Heart left ventricle (tissue), 16 donors: ENCODE data around the gene CACNA1C. TPM values are rescaled to one million over a fixed set of nuclear protein-coding genes. Genes with fewer than 3 reads are reported as not detected.

Experiments used
- ATAC-seq, 4 donors: fragments of 200-7000 bp; cut with Tn5 transposase; one replicate each; pipeline ENCODE4 v1.9.1; 2020 to 2022; ENCODE audit warnings: moderate library complexity in 4 of 4, mild to moderate bottlenecking in 3 of 4, moderate number of reproducible peaks in 1 of 4
- DNase-seq, 5 donors: peaks; one replicate each; pipeline ENCODE4 v3.0.0-alpha.2; 2020
- H3K27ac ChIP-seq, 12 donors: fragments of 200-600 bp; sonication (generic) in 4 of 12; one replicate each; pipeline versions ENCODE4 v1.5.0 to v1.8.0; 2016 to 2022; ENCODE audit warnings: mild to moderate bottlenecking in 2 of 12
- H3K27me3 ChIP-seq, 9 donors: fragments of 200-600 bp; sonication (generic) in 2 of 9; one replicate each; pipeline versions ENCODE4 v1.5.1 to v1.8.0; 2016 to 2022; ENCODE audit warnings: mild to moderate bottlenecking in 3 of 9
- H3K36me3 ChIP-seq, 9 donors: fragments of 200-600 bp; sonication (generic) in 2 of 9; one replicate each; pipeline versions ENCODE4 v1.5.0 to v1.8.0; 2018 to 2022; ENCODE audit warnings: mild to moderate bottlenecking in 2 of 9
- H3K4me1 ChIP-seq, 12 donors: fragments of 200-600 bp; sonication (generic) in 4 of 12; one replicate each; pipeline versions ENCODE4 v1.5.0 to v1.8.0; 2016 to 2022; ENCODE audit warnings: mild to moderate bottlenecking in 3 of 12
- H3K4me3 ChIP-seq, 12 donors: fragments of 200-600 bp; sonication (generic) in 4 of 12; one replicate each; pipeline versions ENCODE4 v1.5.0 to v1.8.0; 2017 to 2022; ENCODE audit warnings: mild to moderate bottlenecking in 9 of 12, moderate library complexity in 4 of 12
- H3K9me3 ChIP-seq, 12 donors: fragments of 200-600 bp; sonication (generic) in 4 of 12; one replicate each; pipeline versions ENCODE4 v1.5.0 to v1.8.0; 2016 to 2022; ENCODE audit warnings: mild to moderate bottlenecking in 1 of 12
- POLR2A ChIP-seq, 2 donors: fragments of 450-650 bp; IDR thresholded peaks; one replicate each; pipeline ENCODE4 v1.6.1; 2017; ENCODE audit warnings: antibody characterized with exemption in 2 of 2, mild to moderate bottlenecking in 2 of 2, moderate library complexity in 2 of 2
- WGBS, 4 donors: extraction: QIAGEN DNeasy Blood & Tissue Kit in 2 of 4; methylation state at CpG; one replicate each; pipeline versions ENCODE4 v1.1.5 to v1.1.7; 2013 to 2018; 5-methylcytosine and 5-hydroxymethylcytosine counted together
- intact Hi-C, 10 donors: fragments of 100-400 bp; cut with DNase I; formaldehyde crosslinking; loops; one replicate each; pipeline versions ENCODE4 v1.11.1 to v1.14.2; 2022
- polyA plus RNA-seq, 2 donors: library from polyadenylated mRNA; stranded (reverse); fragments of 200-250 nt; gene quantifications; one replicate each; pipeline ENCODE4 v1.2.3, GENCODE V29; 2013
- total RNA-seq, 9 donors: library from RNA; depleted of rRNA in 2 of 9; stranded (reverse); fragments of >200 nt in 2 of 9; fragmentation: NEBNext Ultra II Directional in 3 of 9; extraction: Animal tissue kit (Norgen Biotek cat#: 25700) in 3 of 9; gene quantifications; one replicate each; pipeline versions ENCODE4 v1.1.0 to v1.2.4, GENCODE V29; 2016 to 2023
- TF ChIP-seq, protein P1 (sequence below), 12 donors: fragments of 200-600 bp; sonication (generic) in 4 of 12; IDR thresholded peaks; one replicate each; pipeline versions ENCODE4 v1.5.0 to v1.8.0; 2018 to 2022; ENCODE audit warnings: antibody characterized with exemption in 12 of 12, mild to moderate bottlenecking in 5 of 12
- donor health status: ischemic (EF 13 %, LVEDD 7.1; RV severe dilation, severe dysfunction).
- donor health status: healthy with polysubstance abuse.
- donor health status: DM: no; HTN: yes; CAD: no.
- donor health status: DM: no; HTN: no; CAD: no.
- donor health status: ischemic (EF 25% LVEDD 6.9; RV normal size, moderate dysfunction).
- donor health status: ischemic (EF 25% LVEDD 5.7; RV mildly dilated, moderate dysfunction).
- donor health status: healthy.
- donor health status: DM: yes; HTN: yes; CAD: no.
- donor health status: ischemic (EF 35%, LVEDD 5.7; RV mildly dilated, moderate dysfunction).
- donor health status: nonischemic (EF 11% LVEDD 7.7; RV severe dilation, severe dysfunction).
- donor health status: DM: yes; HTN: yes; CAD: no.
- donor health status: PGD.
- donor health status: ischemic (EF 29% LVEDD 5.4; RV normal size, mild dysfunction).
- donor health status: nonischemic (EF 23%, LVEDD 6.1; RV moderate dilation, normal function).

Gene CACNA1C
- total and polyA plus RNA-seq, 11 donors: 41.9 to 196 (median 164) TPM

DNA sequence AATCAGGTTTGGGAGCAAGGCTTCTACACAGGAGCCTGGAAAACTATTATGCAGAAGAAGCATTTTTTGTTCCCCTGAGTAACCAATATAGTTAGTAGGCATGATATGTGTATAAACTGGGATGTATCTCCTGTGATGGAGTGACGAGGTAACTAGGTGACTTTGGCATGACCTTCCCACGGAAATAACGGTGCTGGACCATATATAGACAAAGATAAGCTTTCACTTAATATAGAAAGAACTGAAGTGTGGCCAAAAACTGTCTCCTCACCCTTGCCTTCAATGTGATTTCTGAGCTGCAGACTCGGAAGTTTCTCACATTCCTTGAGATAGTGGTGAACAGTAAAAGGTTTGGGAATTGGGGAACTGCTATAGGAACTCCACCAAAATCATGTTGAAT lies 185.3 kb downstream of the CACNA1C start:
- TF ChIP-seq POLR2A (IDR thresholded peaks at IDR 0.05): no peak
- TF ChIP-seq, protein P1, sequence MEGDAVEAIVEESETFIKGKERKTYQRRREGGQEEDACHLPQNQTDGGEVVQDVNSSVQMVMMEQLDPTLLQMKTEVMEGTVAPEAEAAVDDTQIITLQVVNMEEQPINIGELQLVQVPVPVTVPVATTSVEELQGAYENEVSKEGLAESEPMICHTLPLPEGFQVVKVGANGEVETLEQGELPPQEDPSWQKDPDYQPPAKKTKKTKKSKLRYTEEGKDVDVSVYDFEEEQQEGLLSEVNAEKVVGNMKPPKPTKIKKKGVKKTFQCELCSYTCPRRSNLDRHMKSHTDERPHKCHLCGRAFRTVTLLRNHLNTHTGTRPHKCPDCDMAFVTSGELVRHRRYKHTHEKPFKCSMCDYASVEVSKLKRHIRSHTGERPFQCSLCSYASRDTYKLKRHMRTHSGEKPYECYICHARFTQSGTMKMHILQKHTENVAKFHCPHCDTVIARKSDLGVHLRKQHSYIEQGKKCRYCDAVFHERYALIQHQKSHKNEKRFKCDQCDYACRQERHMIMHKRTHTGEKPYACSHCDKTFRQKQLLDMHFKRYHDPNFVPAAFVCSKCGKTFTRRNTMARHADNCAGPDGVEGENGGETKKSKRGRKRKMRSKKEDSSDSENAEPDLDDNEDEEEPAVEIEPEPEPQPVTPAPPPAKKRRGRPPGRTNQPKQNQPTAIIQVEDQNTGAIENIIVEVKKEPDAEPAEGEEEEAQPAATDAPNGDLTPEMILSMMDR (IDR thresholded peaks at IDR 0.05): no peak
- intact Hi-C loops: loop anchor here in 2 of 10 donors (5.0 kb wide), 3 partner anchors 71 to 161 kb away; no protein-coding TSS in a partner anchor
- H3K4me1 ChIP-seq: peaks cover 12 to 94% (median 57%) of the 10 kb centered on the region in 12 donors
- DNase-seq: no peak
- 34 to 53% (median 37%) methylated on average over 4 of the region's 4 CpGs for WGBS, 4 donors
- peak overlapping the region; percentile 78 to 92 (median 86) for H3K27ac ChIP-seq
- ATAC-seq: peak; percentile 33 to 55 (median 45)
- no peak overlapping the region for H3K4me3 ChIP-seq
- no peaks in the 10 kb centered on the region for H3K27me3 ChIP-seq
- H3K36me3 ChIP-seq: no peaks in the 10 kb centered on the region
- no peaks in the 10 kb centered on the region for H3K9me3 ChIP-seq

GRCh38 chr12:2239381-2239871 lies 186.6 kb downstream of the CACNA1C start:
- peak; percentile 59 to 75 (median 70) for ATAC-seq
- TF ChIP-seq, protein P1 (IDR thresholded peaks at IDR 0.05): no peak
- TF ChIP-seq POLR2A (IDR thresholded peaks at IDR 0.05): peak in 1 of 2 donors; percentile 37
- intact Hi-C loops: loop anchor here in 2 of 10 donors (5.0 kb wide), 3 partner anchors 72 to 162 kb away; no protein-coding TSS in a partner anchor

GRCh38 chr12:2240390-2240789 lies 187.6 kb downstream of the CACNA1C start:
- H3K4me3 ChIP-seq: no peak overlapping the region
- TF ChIP-seq POLR2A (IDR thresholded peaks at IDR 0.05): no peak
- TF ChIP-seq, protein P1 (IDR thresholded peaks at IDR 0.05): no peak
- H3K9me3 ChIP-seq: no peaks in the 10 kb centered on the region
- peaks cover 12 to 97% (median 57%) of the 10 kb centered on the region in 12 donors for H3K4me1 ChIP-seq
- no peaks in the 10 kb centered on the region for H3K27me3 ChIP-seq
- DNase-seq (peak in 1 of 5 donors; percentile 63), ATAC-seq (peak; percentile 15 to 49 (median 40))
- 79 to 85% (median 81%) methylated on average over 6 of the region's 6 CpGs for WGBS, 4 donors
- peak overlapping the region; percentile 78 to 92 (median 86) for H3K27ac ChIP-seq
- H3K36me3 ChIP-seq: no peaks in the 10 kb centered on the region
- intact Hi-C loops: no loop called here

More at GRCh38 chr12:2239381-2239871, 186.6 kb downstream of the CACNA1C start:
- Histone ChIP-seq H3K4me3 (peak overlapping the region in 4 of 12 donors; percentile 13 to 29 (median 18)), H3K36me3 (no peaks in the 10 kb centered on the region), H3K27ac (peak overlapping the region; percentile 78 to 92 (median 86)), H3K9me3 (no peaks in the 10 kb centered on the region), H3K27me3 (no peaks in the 10 kb centered on the region), H3K4me1 (peaks cover 12 to 96% (median 59%) of the 10 kb centered on the region in 12 donors)
- peak in 4 of 5 donors; percentile 72 to 84 (median 78) for DNase-seq
- WGBS, 4 donors: 16 to 22% (median 21%) methylated on average over 12 to 17 of the region's 17 CpGs

DNA sequence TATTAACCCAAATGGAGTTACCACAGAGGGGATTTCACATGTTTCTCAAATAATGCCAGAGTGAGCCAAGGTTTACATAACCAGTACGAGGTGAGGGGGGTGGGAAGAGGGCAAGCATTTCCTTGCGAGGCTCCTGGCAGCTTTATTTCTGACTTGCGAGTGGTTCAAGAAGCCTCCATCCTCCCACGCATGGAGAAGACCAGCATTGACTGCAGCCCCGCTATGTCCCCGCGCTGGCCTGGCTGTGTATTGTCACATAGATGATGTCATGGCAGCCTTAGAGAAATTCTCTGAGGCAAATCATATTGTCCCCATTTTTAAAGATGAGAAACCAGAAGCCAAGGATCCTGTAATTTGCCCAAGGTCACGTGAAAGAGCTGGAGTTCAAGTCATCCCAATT lies 188.2 kb downstream of the CACNA1C start:
- H3K9me3 ChIP-seq: no peaks in the 10 kb centered on the region
- TF ChIP-seq, protein P1 (IDR thresholded peaks at IDR 0.05): no peak
- no peak for TF ChIP-seq POLR2A (IDR thresholded peaks at IDR 0.05)
- H3K27me3 ChIP-seq: no peaks in the 10 kb centered on the region
- no peak overlapping the region for H3K4me3 ChIP-seq
- WGBS, 4 donors: 83 to 91% (median 88%) methylated on average over 7 to 8 of the region's 8 CpGs
- DNase-seq (no peak), ATAC-seq (no peak)
- peaks cover 12 to 97% (median 56%) of the 10 kb centered on the region in 12 donors for H3K4me1 ChIP-seq
- H3K36me3 ChIP-seq: no peaks in the 10 kb centered on the region
- intact Hi-C loops: no loop called here
- peak overlapping the region in 10 of 12 donors; percentile 78 to 92 (median 86) for H3K27ac ChIP-seq
